Activated CD8-positive, alpha-beta memory T cell treated with anti-CD3 and anti-CD28 coated beads for 48 hours (primary cell): Measurements from ENCODE around the gene PRXL2C.
"Not testable (repeated sequence)": the region's sequence is repeated elsewhere in the genome, so short reads cannot be mapped to it uniquely, and the experiment has no call there.

Experiments
- DNase-seq, 3 experiments: peaks; one replicate each; pipeline ENCODE4 v3.0.0-alpha.2; 2020; ENCODE audit warnings: low read depth in 2 of 3, low spot score in 2 of 3

PRXL2C gene, protein sequence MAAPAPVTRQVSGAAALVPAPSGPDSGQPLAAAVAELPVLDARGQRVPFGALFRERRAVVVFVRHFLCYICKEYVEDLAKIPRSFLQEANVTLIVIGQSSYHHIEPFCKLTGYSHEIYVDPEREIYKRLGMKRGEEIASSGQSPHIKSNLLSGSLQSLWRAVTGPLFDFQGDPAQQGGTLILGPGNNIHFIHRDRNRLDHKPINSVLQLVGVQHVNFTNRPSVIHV

DNA sequence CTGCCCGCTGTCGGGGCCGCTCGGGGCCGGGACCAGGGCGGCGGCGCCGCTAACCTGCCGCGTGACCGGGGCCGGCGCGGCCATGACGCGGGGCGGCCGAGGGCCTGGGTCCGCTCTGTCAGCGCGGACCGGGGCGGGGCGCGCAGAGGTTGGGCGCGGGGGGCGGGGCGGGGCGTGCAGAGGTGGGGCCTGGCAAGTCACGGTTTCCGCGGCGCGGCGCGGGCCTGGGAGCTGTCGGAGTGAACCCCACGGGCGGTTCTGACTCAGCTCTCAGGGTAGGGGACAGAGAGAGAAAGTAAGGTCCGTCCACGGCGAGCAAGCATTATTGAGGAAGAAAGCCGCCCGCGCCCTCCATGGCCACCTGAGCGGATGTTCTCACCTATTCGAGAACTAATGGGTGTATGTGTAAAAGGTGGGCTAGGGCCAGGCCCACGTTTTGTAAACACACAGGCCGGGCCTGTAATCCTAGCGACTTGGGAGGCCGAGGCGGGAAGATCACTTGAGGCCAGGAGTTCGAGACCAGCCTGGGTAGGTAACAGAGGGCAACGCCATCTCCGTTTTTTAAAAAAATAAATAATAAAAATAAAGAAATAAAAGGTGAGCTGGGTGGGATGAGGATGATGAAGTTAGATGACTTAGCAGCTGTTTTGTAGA, at the start of gene PRXL2C:
TSS of gene PRXL2C (minus strand) at position 120 of the 654 bp plus-strand sequence. CDS start at position 84, 36 bp downstream.
- DNase-seq, result peak; percentile 56 to 63 (median 56)

DNA sequence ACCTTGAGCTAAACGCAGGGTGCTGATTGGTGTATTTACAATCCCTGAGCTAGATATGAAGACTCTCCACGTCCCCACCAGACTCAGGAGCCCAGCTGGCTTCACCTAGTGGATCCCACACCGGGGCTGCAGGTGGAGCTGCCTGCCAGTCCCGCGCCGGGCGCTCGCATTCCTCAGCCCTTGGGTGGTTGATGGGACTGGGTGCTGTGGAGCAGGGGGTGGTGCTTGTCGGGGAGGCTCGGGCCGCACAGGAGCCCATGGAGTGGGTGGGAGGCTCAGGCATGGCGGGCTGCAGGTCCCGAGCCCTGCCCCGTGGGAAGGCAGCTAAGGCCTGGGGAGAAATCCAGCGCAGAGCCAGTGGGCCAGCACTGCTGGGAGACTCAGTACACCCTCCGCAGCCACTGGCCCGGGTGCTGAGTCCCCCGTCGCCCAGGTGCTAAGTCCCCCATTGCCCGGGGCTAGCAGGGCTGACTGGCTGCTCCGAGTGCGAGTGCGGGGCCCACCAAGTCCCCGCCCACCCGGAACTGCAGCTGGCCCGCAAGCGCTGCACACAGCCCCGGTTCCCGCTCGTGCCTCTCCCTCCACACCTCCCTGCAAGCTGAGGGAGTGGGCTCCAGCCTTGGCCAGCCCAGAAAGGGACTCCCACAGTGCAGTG, 45.7 kb upstream of the PRXL2C start:
- DNase-seq, result not testable (repeated sequence)

DNA sequence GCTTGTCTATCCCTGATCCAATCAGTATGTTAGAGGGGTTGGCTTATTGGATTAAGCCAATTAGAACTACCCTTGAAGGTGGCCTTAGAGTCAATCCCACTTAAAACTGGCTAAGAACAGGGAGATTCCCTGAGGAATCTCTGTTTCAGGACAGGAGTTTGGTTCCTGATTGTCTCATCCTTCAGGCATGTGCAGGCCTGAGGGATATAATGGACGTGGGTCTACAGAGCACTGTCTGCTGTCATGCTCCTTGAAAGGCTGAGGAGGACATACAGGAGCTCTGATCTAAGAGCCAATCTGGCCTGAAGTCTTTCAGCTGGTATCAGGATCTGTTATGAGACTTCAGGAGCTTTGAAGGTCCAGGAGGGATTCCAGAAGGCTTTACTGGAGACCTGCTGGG, 36.2 kb upstream of the PRXL2C start:
- no peak for DNase-seq

DNA sequence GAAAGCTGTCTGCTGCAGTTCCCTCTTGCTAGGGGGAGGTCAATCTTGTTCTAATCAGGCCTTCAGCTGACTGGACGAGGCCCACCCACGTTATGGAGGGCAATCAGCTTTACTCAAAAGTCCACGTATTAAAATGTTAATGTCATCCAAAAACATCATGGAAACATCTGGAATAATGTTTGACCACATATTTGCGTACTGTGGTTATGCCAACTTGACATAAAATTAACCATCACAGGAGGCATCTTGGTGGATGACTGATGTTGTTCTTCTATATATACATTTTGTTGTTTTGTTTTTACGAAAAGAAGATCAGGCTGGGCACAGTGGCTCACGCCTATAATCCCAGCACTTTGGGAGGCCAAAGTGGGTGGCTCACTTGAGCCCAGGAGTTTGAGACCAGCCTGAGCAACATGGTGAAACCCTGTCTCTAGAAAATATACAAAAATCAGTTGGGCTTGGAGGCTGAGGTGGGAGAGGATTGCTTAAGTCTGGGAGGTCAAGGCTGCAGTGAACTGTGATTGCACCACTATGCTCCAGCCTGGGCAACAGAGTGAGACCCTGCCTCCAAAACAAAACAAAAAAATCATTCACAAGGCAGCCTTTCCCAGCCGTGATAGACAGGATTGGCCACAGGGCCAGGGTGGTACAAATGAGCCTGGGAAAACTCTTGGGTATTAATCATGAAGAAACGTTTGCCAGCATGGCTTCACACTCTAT, 33.8 kb upstream of the PRXL2C start:
- DNase-seq, result no peak

DNA sequence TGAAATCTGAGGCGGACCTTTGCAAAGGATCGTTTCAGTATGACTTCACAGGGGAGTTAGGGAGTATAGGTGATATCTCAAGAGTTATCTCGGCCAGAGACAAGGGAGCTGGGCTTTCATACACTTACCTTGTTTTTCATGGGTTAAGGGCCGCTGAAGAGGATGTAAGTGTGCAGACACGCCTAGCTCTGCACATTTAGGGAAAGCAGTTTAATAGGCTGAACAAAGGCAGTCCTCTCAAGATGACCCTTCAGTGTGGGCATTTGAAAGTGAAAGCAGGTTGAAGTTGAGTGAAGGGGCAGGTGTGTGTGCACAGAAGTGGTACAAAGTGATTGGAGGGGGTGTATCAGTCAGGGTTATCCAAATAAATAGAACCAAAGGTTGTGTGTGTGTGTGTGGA, 33.1 kb upstream of the PRXL2C start:
- no peak for DNase-seq

DNA sequence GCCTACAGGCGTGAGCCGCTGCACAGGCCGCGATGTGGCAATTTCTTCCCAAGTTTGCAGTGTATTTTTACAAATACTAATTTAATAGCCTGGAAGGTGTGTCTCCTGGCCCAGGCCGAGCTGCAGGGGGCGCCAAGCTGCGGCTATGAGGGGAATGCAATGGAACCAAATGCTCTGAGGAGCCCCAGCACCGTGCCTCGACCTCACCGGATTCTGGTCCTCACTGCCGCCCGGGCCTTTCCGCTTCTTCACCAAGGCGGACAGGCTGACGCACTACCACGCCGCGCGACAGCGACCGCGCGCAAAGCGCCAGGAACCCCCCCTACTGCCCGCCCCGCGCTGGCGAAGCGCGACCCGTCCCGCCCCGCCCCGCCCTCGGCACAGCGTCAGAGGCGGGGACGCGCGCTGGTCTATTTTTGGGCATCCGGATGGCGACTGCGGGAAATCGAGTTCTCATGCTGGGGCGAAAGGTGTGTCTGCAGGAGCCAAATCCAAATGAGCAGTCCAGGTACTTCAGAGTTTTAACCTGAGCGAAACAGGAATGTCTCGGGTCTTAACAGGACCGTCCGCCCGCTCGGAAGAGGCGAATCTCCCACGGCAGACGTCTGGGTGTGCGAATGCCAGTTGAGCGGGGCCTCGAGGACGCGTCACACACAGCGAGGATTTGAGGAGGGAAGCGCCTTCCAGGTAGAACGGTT, 31.7 kb upstream of the PRXL2C start:
- DNase-seq, result peak; percentile 34 to 68 (median 44)

DNA sequence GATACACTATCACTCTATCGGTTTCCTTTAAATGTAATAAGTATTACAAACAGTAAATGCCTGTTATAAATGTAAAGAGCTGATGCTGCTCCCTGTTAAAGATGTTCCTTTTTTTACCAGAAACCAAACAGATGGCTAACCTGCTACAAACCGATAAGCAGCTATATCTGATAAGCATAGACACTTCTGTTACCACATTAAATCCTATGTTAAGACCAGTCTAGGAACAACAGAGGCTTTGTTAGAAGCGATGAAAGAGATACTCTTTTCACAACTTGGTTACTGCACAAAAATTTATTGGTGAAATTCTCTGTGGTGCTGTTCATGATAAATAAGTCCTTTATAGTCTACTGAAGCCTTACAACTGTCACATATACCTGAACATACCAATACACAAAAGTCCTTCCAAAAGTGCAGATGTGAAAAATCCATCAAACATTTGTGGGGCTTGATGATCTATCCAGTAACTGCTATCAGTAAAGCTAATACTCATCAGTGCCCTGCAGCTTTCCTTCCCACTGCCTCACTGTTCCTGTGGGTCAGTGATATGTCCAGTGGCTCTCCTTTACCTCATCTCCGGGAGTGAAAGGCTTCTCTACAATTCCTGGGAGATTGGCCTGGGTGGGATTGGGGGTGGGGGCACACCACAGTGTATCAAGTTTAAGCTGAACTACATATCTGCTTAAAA, 25.8 kb upstream of the PRXL2C start:
- DNase-seq, result no peak

DNA sequence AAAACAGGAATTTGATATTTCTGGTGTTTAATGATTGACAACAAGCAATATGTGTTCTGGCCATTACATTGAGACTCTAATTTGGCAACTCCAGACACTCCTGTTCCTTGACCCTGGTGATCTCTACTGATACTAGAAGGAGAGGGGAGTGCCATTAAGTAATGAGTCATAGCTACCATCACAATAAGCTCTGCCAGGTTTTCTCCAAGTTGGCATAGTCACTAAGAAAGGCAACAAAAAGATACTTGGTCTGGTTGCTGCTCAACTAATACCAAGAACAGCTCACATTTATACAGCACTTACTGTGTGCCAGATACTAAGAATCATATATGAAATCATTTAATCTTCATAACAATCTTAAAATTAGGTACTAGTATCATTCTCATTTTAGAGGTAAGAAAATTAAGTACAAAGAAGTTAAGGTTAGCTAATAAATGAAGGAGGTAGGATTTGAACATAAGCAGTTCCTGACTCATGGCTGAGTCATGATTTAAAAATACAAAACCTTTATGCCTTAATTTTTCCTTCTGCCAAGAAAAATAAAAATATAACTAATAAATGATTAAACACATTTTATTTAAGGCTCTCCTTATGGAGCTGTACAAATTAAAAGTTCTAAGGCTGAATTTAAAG, 19.9 kb upstream of the PRXL2C start:
- DNase-seq, result no peak

DNA sequence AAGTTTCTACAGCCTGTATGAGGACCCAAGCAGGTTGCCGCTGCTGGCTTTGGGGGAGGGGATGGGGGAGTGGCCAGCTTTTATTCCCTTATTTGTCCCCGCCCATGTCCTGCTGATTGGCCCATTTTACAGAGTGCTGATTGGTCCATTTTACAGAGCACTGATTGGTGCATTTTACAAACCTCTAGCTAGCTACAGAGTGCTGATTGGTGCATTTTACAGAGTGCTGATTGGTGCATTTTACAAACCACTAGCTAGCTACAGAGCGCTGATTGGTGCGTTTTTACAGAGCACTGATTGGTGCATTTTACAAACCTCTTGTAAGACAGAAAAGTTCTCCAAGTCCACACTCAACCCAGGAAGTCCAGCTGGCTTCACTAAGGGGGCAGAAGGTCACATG, 18.7 kb upstream of the PRXL2C start:
- DNase-seq, result not testable (repeated sequence)

DNA sequence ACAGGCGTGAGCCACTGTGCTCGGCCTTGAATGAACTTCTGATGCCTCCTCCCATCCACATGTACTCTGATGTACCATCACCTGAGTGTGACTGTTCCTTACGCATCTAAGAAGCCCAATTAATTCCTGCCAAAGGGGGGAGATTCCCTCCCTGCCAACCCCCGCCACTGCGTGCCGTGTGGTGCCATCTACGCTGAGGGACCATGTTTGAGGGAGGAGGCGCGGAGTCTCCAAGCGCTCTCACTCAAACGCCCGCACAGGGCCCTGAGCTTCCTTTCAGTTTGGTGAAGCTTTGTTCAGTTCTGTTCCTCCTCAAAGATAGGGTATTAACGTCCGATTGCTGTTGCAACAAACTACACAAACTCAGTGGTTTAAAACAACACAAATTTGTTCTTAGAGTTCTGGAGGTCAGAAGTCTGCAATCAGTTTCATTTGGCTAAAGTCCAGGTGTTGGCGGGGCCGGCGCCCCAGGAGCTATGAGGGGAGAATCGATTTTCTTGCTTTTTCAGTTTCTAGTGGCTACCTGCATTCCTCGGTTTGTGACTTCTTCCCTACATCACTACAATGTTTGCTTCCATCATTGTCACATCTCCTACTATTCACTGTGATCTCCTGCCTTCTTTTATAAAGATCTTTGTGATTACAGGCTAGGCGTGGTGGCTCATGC, 13.9 kb upstream of the PRXL2C start:
- no peak for DNase-seq

DNA sequence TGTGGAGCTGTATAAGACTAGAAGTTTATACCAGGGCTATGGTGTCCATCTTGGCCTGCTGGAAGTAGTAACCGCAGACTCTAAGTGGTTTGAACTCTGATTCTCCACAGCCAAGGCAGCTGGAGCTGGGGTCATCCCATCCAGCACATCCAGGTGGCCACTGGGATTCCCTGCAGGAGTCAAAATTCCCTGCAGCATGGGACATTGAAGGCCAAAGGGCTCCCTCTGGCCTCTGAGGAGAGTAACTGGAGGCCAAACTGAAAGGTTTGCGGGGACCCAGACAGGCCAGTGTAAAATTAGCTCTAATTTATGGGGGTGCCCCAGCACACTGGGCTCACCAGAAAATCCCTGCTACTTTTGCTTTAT, 12.2 kb upstream of the PRXL2C start:
- DNase-seq, result no peak

DNA sequence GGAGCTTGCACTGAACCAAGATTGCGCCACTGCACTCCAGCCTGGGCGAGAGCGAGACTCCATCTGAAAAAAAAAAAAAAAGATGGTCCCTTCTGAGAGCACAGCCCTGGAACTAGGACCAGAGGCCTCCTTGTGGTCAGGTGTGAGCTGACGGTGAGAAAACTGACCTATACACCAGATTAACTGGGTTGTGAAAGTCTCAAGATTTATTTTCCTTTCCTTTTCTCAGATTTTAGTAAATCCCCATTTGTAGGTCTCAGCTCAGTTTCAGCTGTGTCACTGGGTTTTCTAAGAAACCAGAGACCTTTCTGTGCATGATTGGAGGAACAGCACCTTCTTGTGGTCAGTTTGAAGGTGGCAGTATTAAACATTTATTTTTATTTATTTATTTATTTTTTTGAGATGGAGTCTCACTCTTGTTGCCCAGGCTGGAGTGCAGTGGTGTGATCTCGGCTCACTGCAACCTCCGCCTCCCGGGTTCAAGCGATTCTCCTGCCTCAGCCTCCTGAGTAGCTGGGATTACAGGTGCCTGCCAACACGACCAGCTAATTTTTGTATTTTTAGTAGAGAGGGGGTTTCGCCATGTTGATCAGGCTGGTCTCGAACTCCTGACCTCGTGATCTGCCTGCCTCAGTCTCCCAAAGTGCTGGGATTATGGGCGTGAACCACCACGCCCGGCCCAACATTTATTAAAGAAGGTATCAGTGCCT, 11.7 kb upstream of the PRXL2C start:
- DNase-seq, result not testable (repeated sequence)

DNA sequence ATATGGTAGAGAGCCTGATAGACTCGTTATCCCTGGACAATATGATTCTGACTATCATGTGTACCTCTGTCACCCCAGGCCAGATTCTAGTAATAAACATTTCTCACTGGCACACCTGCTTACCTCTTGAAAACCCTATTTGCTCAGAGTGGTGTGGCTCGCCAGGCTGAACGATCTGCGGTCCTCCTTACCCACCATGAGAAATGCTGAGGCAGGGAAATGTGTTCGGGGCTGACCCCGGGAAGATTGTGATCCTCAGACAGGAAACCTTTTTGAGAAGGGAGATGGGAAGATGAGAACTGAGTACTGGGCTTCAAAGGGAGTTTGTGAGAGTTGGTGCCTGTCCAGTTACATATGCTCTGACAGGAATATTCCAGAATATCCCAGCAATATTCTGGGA, 10.7 kb upstream of the PRXL2C start:
- no peak for DNase-seq

DNA sequence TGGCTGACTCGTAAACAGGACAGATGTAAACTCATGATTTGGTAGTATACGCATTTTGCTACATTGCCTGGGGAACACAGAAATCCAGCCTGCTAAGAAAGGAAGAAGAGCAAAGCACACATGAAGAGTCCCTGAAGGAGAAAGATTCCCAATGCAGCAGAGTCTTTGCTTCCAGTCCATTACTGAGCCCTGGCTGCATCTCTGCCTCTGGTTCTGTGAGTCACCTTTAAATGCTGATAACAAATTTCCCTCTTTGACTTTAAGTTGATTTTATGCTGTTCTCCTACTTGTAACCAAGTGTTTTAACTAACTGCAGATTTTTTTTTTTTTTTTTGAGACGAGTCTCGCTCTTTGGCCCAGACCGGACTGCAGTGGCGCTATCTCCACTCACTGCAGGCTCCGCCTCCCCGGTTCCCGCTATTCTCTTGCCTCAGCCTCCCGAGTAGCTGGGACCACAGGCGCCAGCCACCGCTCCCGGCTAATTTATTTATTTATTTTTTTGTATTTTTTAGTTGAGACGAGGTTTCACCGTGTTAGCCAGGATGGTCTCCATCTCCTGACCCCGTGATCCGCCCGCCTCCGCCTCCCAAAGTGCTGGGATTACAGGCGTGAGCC, 8.5 kb upstream of the PRXL2C start:
- no peak for DNase-seq

DNA sequence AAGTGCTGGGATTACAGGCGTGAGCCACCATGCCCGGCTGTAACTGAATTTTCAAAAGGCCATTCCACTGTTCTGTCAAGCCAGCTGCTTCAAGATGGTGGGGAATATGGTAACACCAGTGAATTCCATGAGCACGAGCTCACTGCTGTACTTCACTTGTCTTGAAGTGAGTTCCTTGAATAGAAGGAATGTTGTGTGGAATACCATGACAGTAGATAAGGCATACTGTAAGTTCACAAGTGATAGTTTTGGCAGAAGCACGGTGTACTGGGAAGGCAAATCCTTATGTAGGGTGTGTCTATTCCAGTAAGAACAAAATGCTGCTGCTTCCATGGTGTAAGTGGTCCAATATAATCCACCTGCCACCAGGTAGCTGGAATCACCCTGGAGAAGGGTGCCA, 6.6 kb upstream of the PRXL2C start:
- DNase-seq, result no peak

DNA sequence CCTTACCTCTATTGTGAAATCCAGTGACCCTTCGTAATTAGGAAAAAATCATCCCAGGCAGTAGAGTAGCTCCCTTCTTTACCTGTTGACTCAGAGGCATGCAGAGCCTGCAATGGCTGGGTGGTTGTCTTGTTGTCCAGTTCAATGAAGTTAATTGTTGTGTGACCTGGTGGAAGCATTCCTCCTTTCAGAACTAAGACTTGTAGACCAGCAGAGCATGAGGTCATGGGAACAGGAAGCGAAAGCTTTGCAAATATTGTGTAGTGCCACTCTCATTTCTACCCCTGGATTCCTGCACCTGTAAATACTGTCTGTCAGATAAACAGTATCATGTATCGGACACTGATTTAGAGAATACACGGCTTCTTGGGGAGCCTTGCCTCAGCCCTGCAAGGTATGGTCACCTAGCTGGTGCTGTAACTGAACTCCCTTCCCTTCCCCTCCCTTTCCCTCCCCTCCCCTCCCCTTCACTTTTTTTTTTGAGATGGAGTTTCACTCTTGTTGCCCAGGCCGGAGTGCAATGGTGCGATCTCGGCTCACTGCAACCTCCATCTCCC, 5.7 kb upstream of the PRXL2C start:
- no peak for DNase-seq

DNA sequence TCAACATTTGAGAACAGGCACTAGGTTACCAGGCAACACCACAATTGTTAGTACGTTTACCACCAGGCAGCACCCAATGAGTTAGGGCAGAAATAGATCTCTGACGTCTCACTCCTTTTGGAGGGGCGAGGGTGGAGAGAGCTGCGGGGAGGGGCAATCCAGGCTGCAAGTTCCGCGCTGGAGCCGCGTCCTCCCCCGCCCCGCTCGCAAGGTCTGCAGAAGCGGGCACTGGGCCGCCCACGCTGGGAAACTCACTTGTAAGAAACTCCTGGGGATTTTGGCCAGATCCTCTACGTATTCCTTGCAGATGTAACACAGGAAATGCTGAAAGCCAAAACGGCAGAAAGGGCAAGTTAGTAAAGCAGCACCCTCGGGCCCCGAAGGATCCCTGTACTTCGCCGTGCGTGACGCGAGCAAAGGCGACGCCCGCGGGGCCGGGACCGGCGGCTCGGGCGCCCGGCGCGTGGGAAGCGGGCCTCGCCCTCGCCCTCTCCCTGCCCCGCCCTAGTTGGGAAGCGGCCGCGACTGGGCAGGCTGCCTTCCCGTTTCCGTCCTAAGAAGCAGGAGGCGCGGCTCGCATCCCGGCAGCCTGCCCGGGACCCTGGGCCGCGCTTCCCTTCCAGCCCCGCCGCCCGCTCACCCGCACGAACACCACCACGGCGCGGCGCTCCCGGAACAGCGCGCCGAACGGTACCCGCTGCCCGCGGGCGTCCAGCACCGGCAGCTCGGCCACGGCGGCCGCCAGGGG, 493 bp downstream of the PRXL2C start:
- peak; percentile 6 to 39 (median 23) for DNase-seq

DNA sequence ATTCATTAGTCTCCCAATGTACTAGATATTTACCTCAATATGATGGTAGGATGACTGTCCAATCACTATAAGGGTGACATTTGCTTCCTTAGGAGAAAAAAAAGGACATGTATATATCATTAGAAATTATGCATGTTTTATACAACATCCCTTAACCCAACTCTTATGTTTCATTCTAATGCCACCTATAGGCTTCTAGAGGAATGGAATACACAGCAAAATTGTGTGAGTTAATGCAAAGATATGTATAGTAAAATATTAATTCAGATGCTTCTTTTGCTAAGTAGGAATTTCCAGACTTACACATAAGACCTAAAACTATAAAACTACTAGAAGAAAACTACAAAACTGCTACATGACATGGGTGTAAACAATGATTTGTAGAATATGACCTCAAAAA, 3.5 kb downstream of the PRXL2C start:
- no peak for DNase-seq
